NCI-H2107 treated with DMSO at 0.1 percent for 48 hours (cell line): Measurements from ENCODE around the gene RPS6KA3.
"Not testable (repeated sequence)": the region's sequence is repeated elsewhere in the genome, so short reads cannot be mapped to it uniquely, and the experiment has no call there.

Source experiments
- DNase-seq: peaks from one replicate; lab custom pipeline; 2025; ENCODE audit not compliant: unreplicated experiment; lab: John Stamatoyannopoulos, UW

RPS6KA3 gene

DNA sequence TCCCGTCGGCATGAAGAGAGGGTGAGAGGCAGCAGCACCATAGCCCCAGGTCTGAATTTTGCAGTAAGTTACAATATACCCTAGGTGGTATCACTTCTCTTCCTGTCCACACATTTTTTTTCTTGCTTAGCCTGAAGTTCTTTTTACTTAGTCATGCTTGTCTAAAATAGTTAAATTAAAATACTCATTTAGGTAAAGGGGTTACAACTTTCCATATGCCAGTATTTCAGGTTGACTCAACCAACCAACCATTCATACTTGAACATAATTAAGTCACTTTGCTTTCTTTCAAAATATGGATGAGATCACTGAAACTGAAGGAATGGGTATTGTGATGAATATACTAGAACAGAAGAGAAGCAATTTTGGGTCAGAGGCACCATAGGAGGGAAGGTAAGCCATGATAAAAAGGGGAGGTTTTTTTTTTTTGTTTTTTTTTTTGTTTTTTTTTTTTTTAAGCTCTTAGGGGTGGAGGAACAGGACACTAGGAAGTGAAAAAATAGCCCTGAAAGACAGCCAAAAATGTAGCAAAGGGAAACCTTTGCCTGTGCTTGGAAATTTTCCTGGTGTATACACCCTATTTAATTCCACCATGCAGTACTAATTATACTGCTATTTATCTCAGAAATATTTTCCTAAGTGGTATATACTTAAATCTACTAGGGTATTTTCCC lies 41.8 kb downstream of the RPS6KA3 start:
- no peak for DNase-seq

DNA sequence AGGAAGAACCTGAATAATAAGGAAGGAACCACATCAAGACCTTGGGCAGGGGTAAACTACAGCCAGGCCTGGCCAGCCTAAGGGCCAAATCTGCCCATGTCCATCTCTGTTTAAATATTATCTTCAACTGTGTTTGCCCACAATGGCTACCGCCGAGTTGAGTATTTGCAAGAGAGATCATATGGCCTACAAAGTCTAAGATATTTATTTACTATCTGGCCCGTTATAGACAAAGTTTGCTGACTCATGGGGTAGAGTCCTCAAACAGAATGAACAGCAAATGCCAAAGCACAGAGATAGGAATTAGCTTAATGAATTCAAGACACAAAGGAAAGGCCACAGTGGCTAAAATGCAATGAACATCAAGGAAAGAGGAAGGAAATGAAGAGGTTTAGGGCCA lies 44.8 kb downstream of the RPS6KA3 start:
- no peak for DNase-seq

DNA sequence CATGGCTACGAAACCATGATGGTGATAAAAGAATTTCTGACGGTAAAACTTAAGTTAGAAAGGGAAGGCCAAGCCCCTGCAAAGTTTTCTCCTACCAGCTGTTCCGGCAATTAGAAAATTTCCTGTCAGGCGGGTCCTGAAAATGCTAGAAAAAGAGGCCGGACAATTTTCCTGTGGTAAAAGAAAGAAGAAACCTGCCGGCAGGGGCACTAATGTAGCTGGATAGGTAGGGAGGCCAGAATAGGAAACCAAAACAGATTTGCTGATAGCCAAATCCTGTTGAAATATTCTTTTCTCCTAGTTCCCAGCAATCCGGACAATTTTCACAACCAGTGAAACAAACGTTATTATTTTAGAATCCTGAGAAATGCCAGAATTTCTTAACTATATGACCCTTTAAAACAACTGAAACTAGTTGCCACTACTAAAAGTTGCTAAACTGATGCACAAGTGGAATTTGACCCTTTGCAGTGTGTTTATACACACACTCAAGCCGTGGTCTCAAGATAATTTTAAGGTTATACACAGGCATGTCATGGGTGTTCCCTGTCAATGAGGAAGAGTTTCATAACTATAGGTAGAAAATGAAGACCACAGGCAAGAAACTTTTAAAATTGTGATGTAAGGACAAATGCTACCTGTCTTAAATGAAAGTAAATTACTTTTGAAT lies 47.7 kb downstream of the RPS6KA3 start:
- DNase-seq = no peak

DNA sequence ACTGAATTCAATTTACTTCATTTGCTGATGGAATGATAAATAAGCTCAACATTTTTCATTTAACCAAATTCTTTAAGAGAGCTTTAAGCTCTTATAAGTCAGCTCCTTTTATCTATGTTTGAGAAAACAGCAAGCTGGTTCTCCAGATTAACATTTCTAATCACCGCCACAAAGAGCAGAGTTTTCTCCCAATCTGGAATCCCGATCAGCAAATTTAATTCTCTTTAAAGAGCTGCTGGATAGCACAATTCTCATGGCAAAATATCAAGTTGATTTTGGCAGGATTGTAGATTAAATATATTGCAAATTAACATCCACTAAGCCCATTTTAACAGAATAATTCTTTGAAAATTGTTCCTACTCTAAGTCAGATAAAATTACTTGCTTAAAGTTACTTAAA lies 48.8 kb downstream of the RPS6KA3 start:
- DNase-seq = no peak

DNA sequence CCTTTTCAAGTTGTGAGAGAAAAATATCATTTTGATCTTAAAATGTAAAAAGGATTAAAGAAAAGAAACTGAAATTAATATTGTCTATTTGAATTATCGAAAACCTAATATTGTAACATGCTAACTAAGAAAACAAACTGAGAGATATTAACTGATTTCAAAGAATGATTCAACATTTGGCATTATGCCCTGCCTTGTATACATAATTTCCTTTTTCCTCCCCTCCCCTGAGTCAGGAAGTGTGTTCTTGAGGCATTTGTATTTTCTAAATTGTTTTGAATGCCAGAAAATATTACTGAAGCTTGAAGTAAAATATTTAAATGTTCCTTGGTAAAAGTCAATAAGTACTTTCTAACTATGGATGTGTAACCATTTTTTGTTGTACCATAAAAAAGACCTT lies 49.4 kb downstream of the RPS6KA3 start:
- no peak for DNase-seq

DNA sequence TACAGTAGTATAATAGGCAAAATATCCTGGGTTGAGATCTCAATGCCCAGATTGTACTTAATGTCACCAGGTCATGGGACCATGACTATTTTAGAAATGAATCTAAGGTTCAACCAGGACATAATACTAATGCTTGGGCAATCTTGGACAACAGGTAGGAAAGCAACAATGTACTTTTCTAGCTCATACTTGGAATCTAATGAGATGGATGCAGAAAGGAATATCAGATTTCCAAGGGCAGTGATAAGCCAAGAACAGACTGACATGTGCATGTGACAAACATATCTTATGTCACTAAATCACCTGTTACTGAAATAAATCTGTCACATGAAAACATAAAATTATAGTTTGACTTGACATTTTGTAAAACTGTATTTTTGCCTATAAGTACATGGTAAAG lies 51.1 kb downstream of the RPS6KA3 start:
- DNase-seq = peak; percentile 10

DNA sequence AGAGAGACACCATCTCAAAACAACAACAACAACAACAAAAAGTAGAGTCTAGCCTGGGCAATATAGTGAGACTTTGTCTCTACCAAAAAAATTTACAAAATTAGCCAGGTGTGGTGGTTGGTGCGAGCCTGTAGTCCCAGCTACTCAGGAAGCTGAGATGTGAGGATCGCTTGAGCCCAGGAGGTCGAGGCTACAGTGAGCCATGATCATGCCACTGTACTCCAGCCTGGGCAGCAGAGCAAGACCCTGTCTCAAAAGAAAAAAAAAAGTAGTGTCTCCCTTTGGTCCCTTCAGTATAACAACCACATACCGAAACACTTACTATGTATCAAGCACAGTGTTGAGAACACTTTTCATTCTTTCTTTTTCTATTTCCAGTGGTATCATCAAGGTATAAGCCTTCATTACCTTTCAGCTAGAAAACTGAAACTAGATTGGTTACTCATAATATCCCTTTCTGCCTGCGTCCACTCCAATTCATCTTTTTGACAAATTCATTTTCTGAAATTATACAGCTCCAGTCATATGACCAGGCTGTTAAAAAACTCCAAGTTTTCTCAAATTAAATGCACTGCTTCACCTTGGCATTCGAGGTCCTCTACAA lies 54.1 kb downstream of the RPS6KA3 start:
- DNase-seq = no peak

DNA sequence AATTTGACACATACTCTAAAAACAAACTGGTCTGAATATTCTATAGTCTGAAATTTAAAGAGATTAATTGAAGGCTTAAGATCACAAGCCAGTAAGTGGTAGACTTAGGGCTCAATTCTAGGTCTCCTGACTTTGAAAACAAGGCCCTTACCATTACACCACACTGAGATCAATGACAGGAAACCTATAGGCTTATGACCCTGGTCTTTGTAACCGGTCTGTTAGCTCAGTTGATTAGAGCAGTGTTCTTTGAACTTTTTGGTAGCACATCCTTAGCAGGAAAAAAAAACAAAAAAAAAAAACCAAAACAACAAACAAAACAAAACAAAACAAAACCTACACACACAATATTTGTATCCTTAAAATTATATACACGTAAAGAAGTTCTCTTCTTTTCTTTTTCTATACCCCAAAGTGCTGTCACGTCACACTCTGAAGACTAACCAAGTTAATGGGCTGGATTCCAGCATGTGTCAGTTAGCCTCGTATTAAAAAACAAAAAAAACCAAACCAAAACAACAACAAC lies 55.4 kb downstream of the RPS6KA3 start:
- no peak for DNase-seq

DNA sequence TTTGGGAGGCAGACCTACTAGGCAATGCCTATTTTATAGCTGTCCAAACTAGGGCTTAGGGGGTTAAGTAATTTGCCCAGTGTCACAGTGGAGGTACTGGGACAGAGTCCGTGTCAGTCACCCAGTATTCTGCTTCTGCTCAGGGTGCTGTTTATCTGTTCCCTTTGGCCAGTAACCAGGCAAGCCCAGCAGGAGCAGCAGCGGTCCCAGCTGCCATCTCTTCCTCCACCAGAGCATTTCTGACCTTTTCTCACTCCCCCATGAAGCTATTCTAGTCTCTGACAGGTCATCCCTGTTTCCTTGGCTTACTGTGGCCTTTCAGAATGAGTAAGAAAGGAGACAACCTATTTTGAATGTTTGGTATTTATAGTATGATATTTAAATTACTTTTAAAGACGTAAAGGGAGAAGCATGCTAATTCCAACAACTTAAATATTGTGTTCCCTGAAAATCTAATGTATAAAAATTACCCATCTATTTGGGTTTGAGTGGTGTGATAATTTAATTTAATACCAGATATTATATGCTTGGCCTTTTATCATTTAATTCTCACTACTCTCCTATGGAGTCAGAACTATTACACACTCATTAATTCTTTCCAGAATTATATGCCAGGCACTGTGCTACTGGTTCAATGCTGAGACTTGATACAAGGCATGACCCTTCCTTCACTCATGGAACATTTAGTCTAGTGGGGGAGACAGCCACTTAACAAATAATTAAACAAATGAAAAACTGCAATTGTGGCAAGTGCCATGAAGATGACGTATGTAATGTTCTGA lies 60.6 kb downstream of the RPS6KA3 start:
- no peak for DNase-seq

DNA sequence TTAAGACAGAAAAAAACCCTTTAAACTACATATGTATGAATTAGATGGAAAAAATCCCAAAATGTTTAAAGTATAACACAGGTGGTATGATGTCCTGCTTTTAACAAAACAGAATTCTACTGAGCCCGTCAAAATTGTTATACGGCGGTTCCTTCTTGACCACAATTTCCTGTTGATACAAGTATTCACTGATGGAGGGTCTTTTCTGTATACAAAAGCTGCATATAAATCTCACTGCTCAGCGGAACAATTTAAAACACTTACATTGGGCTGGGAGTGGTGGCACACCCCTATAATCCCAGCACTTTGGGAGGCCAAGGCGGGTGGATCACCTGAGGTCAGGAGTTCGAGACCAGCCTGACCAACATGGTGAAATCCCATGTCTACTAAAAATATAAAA lies 62.4 kb downstream of the RPS6KA3 start:
- no peak for DNase-seq

DNA sequence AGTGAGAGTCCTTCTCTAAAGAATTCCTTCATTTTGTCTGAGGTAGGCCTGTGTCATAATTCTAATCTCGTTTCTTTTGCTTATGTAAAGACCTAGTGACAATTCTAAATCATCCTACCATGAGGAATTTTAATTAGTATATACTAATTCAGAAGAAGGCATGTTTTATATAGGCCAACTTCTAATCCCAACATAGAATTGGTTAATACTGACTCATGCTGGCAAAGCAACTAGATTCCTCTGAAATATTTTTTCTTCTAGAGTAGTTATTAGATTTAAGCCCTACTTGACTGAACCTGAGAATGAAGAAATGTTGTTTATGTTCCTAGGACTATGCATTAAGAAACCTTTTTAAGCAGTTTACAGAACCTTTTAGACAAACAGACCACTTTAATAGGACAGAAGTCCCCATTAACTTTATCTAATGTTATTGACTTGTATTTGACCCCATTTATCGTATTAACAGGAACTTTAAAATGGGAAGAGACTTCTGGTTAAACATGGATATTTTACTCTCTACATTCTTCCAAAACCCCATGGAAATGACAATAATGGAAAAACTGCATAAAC lies 69.0 kb downstream of the RPS6KA3 start:
- DNase-seq = no peak

DNA sequence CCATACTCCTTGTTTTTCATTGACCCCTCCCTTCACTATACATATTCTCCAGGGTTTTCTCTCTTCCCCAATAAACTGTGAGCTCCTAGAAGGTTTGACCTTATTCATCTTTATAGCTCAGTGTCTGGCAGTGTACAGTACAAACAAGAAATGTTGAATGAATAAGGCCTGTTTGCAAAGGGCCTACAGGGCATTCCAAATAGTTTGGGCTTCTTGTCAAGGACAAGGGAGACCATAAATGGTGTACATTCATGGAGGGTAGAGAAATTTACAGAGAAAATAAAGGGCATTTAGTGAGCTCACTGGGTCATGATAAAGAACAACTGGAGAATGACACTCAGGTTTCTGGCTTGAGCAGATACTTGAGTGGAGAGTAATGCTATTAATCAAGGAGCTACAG lies 77.5 kb downstream of the RPS6KA3 start:
- DNase-seq = no peak

DNA sequence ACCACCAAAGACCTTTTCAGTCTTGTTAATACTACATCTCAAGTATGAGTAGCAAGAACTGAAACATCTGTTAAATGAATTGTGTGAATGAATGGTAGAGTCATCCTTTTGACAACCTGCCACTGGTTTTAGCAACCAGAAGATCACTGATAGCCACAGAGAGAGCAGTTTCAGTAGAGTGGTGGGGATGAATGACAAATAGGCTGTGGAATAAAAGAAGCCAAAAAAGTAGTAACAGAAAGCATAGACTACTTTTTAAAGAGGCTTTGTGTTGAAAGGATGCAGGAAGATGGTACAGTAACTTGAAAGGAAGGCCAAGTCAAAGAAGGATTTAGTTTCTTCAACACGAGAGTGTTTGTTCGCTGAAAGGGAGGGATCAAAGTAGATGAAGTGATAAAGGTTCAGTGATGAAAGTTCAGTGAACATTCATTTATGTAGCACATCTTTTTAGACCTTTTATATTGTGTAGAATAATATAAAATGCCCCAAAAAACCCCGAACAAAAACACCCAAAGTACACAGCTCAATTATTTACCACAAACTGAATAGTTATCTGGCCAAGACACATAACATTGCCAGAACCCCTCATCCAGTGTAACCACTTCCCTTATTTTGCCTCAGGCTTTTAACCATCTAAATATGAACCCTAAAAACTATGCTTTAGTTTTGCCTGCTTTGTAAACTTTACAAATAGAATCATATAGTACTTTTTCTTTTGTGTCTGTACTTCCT lies 84.9 kb downstream of the RPS6KA3 start:
- DNase-seq = no peak

DNA sequence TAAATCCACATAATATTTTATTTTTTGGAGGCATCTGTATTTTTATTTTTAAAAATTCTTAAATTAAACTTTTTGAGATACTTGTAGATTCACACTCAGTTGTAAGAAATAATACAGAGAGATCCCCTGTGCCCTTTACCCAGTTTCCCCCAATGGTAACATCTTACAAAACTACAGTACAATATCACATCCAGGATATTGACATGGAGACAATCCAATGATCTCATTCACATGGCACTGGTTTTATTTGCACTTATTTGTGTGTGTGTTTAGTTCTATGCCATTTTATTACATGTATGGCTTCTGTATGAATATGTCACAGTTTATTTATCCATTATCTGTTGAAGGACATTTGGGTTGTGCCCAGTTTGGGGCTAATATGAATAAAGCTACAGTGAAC lies 89.6 kb downstream of the RPS6KA3 start:
- DNase-seq = no peak

DNA sequence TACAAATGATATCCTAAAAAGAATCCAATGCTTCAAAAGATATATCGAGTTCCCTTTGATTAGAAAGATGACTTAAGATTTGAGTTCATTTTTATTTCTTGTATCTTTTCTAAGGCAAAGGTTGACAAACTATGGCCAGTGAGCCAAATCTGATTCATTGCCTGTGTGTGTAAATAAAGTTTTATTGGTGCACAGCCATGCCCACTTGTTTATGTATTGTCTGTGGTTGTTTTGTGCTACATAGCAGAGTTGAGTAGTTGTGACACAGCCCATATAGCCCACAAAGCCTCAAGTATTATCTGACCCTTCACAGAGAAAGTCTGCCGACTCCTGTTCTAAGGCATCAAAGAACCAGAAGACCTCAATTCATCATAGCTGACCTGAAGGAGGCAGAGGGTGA lies 92.9 kb downstream of the RPS6KA3 start:
- no peak for DNase-seq

DNA sequence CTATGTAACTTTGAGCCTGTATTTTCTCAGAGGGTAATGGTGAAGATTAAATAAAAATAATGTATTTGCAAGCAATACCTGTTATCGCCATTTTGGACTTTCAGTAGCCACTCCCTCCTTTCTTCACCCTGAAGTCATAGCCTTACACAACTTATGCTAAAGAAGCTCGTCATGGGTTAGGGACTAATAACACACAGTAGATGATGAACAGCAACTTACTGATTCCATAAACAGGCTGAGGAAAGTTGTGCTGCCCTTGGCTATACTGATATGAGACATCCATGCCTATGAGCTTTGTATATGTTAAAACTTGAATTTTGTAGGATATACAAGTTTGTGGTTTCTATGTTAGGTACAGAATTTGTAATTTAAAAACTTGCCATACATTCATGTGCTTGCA lies 93.4 kb downstream of the RPS6KA3 start:
- no peak for DNase-seq

DNA sequence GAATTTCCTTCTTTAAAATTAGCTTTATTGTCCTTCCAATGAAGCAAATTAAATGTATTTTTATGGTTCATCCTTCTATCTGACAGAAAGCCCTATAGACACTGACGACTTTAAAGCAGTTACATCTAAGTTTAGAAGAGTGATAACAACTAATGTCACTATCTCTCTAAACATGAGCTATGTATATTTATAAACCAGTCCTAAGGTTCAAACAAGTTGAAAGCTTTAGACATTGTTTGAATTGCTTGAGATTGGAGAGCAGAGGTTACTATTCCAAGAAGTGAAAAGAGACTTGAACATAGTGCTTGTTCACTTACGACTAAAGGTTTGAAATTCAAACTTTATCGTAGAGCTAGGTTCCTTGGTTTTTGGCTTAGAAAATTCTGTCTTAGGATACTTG lies 94.8 kb downstream of the RPS6KA3 start:
- no peak for DNase-seq

DNA sequence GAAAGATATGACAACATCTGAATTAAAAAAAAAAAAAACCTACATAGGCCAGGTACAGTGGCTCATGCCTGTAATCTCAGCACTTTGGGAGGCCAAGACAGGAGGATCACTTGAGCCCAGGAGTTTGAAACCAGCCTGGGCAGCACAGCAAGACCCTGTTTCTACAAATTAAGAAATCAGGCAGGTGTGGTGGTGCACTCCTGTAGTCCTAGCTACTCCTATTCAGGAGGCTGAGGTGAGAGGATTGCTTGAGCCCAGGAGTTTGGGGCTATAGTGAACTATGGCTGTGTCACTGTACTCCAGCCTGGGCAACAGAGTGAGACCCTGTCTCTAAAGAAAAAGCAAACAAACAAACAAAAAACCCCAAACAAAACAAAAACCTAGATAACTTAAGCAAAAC lies 104.2 kb downstream of the RPS6KA3 start:
- DNase-seq = not testable (repeated sequence)

DNA sequence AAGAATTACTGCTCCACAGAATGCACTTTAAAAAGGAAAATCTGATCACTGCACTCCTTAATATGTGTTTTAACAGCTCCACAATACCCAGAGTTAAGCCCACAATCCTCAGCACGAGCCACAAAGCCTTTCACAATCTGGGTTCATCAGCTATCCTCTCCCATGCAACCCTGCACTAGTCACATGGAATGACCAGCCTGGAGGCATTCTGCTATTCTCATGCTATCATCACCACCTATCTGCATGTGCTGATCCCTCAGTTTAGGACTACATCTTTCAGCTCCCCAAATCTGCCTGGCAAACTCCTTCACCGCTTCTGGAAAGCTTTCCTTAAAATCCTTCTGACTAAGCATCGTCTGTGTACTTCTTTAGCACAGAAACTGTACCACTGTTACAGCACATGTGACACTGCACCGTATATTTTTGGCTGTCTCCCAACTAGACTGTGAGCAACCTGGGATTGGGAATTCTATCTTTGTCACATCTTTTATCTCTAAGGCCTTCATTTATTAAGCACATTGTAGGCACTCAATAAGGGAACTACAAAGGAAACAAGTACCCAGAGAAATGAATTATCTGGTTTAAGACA lies 106.8 kb downstream of the RPS6KA3 start:
- DNase-seq = no peak

DNA sequence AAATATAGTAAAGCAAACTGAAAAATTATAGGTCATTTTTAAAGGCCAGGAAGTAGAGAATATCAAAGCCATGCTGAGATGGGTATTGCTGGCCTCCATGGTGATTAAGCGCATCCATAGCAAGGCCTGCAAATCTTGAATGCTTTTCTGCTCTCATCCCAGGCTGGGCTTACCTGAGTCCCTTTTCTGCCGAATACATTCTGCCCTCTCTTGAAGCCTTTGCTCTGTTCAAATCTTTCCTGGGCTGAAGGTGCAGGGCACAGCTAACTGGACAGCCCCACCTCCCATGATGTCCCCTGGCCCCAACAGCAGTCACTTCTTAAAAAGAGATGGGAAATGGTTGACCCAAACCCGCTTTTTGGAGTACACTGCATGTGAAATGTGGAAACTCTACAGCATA lies 115.0 kb downstream of the RPS6KA3 start:
- DNase-seq = no peak
